ENCODE measurements around the gene TRPT1.

- TF ChIP-seq CTCF (IDR thresholded peaks at IDR 0.05; ENCODE audit: insufficient read depth, low read length), result no peak
- TF ChIP-seq GABPA (IDR thresholded peaks at IDR 0.05; ENCODE audit: low read depth), result no peak
- TF ChIP-seq REST (IDR thresholded peaks at IDR 0.05; ENCODE audit: insufficient replicate concordance, low read depth), result no peak
Observed at GRCh38 chr11:64220271-64220670, 5.7 kb downstream of the TRPT1 start.

Measured in HL-60 (cell line).